Subcutaneous abdominal adipose tissue (tissue), 5 donors: Measurements from ENCODE around the gene IGF1.
A peak's percentile ranks its signal among the peaks of the same experiment; 100 is the strongest.

Experiments used
- H3K27ac ChIP-seq: one replicate; pipeline ENCODE4 v1.7.0; 2013; ENCODE audit warnings: low read depth, mild to moderate bottlenecking, inconsistent platforms, low read length, moderate library complexity
- H3K27me3 ChIP-seq, 5 donors: one replicate each; pipeline ENCODE4 v1.7.0; 2013; ENCODE audit warnings: low read length in 5 of 5, inconsistent platforms in 1 of 5; ENCODE audit not compliant: control insufficient read depth in 5 of 5, insufficient read depth in 4 of 5
- H3K36me3 ChIP-seq, 5 donors: one replicate each; pipeline ENCODE4 v1.7.0; 2013; ENCODE audit warnings: low read length in 5 of 5; ENCODE audit not compliant: control insufficient read depth in 5 of 5, insufficient read depth in 5 of 5
- H3K4me1 ChIP-seq, 5 donors: one replicate each; pipeline ENCODE4 v1.7.0; 2013; ENCODE audit warnings: low read length in 5 of 5, mild to moderate bottlenecking in 3 of 5, moderate library complexity in 1 of 5; ENCODE audit not compliant: control insufficient read depth in 5 of 5, insufficient read depth in 5 of 5
- H3K4me3 ChIP-seq, 5 donors: one replicate each; pipeline ENCODE4 v1.7.0; 2013; ENCODE audit warnings: low read length in 5 of 5, low read depth in 1 of 5
- H3K9ac ChIP-seq, 5 donors: one replicate each; pipeline ENCODE4 v1.7.0; 2013; ENCODE audit warnings: low read length in 5 of 5, mild to moderate bottlenecking in 4 of 5, moderate library complexity in 3 of 5
- H3K9me3 ChIP-seq, 5 donors: one replicate each; pipeline ENCODE4 v1.7.0; 2013; ENCODE audit warnings: low read length in 5 of 5; ENCODE audit not compliant: control insufficient read depth in 5 of 5
- donor health status: healthy.
- donor health status: healthy.
- donor health status: healthy.
- donor health status: healthy.
- donor health status: healthy.

Gene IGF1

DNA sequence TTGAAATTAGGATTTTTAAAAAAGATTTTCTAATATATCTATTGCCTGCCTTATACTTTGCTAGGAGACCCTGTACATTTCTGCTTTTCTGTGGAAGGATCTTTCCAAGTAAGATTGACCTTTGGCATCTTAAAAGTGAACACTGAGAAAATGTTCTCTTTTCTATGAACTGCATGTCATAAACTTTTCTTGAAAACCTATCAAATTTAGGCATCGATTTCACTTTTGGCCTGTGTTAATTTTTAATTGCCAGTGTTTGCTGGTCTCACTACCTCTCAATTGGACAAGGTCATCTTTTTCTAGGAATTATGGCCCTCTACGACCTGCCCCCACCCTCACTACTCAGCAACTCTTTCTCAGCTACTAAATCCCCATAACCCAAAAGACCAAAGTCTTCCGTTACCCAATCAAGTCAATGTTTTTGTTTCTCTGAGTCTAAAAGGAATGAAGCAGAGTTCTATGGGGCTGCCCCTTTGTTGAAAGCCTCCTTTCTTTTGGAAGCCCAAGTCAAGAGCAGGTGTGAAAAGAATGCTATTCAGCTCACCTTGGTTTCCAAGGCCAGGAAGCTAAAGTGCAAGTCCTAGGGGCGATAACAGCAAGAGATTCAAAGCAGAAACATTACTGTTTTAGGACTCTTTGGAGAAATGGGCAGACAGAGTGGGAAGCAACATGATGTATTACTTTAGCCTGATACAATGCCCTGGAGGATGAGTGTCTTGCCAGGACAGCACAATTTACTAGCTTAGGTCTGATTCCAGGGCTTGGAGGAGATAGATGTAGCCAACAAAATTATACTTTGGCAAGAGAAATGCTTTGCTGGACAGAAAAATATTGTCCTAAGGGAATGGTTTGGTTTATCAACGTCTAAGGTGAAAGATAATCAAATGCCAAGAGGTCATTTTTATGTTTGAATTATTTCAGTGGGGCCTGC lies 55.0 kb downstream of the IGF1 start:
- peaks cover 7 to 67% (median 45%) of the 10 kb centered on the region in 5 donors for H3K4me1 ChIP-seq
- no peaks in the 10 kb centered on the region for H3K9me3 ChIP-seq
- peak overlapping the region in 2 of 5 donors; percentile 19 to 57 for H3K9ac ChIP-seq
- H3K4me3 ChIP-seq, result peak overlapping the region in 1 of 5 donors; percentile 25
- H3K27ac ChIP-seq, result peak overlapping the region; percentile 85
- H3K27me3 ChIP-seq, result no peaks in the 10 kb centered on the region
- peaks cover 0 to 3% (median 0%) of the 10 kb centered on the region in 5 donors for H3K36me3 ChIP-seq

DNA sequence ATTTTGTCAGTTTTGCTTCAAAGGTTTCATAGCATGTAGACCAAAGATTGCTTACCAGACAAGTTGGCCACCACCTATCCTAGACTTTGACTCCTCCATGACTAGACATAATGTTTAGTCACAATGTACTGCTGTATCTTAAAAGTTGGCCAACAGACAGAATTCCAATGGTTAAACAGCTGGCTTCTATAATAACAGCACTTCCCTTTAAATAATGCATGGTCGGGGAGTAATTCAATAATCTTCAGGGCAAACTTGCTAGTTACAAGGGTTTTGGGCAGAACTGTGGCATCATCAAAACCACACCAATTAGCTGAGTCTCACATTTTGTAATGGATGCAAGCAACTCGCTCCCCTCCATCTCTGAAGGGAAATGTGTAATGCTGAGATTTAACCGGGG lies 56.9 kb downstream of the IGF1 start:
- H3K36me3 ChIP-seq, result peaks cover 8 to 12% (median 9%) of the 10 kb centered on the region in 5 donors
- H3K9me3 ChIP-seq, result no peaks in the 10 kb centered on the region
- no peak overlapping the region for H3K9ac ChIP-seq
- H3K4me1 ChIP-seq, result peaks cover 3 to 52% (median 35%) of the 10 kb centered on the region in 5 donors
- H3K27me3 ChIP-seq, result no peaks in the 10 kb centered on the region
- no peak overlapping the region for H3K4me3 ChIP-seq
- peak overlapping the region; percentile 85 for H3K27ac ChIP-seq

DNA sequence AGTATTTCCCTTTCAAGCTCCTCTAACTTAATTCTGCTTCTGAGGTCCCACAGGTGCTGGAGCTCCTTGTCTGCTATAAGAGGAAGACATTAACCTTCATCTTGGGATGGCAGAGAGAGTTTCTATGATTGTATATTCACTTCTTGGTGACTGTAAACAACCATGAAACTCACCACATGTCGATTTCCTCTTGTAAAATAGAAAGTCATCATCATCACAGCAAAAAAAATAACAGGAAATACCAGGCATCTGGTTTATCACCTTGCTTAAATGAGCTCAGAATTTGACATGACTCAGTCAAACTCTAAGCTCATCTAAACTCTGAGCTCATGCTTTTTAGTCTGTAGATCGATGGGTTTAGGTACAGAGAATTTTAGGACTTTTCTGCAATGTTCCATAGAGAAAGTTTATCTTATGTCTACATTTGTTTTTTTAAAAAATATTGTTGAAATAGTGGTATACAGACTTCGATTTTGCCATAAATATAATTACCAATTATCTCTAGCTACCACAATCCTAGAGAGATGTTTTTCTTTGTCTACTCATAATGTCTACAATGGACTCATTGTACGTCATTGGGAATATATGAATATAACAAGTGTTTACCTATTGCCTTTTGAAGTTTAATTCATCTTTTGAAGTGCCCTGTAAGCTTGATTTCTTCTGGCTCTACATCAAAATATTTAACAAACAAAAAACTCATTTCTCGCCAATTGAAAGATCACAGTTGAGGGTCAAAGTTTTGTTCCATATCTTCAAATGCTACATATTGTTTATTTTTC lies 58.4 kb downstream of the IGF1 start:
- H3K4me3 ChIP-seq, result no peak overlapping the region
- H3K9me3 ChIP-seq, result no peaks in the 10 kb centered on the region
- H3K4me1 ChIP-seq, result peaks cover 0 to 39% (median 27%) of the 10 kb centered on the region in 5 donors
- H3K27me3 ChIP-seq, result no peaks in the 10 kb centered on the region
- H3K9ac ChIP-seq, result no peak overlapping the region
- H3K36me3 ChIP-seq, result peaks cover 12 to 21% (median 18%) of the 10 kb centered on the region in 5 donors
- peak overlapping the region; percentile 39 for H3K27ac ChIP-seq

DNA sequence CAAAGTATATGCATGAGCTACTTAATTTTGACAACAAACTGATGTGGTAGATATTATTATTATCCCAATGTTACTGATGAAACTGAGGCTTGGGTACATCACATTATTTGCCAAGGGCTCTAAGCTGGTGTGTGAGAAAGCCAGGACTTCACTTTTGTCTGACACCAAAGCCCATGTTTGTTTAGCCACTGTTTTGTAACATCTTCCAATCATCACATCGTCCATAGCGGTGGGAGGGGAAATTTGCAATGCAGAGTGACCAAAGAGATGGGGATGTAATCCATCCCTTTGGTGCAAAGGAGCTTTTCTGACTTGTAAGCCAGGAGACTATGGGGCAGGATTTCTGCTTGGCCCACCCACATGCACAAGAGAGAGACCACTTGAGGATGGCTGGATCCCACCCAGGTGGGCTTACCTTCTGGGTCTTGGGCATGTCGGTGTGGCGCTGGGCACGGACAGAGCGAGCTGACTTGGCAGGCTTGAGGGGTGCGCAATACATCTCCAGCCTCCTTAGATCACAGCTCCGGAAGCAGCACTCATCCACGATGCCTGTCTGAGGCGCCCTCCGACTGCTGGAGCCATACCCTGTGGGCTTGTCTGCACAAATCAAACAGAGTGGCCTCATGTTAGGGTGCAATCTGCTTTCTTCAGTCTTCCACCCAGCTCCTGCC lies 61.1 kb downstream of the IGF1 start:
- Histone ChIP-seq H3K9ac (no peak overlapping the region), H3K27ac (no peak overlapping the region), H3K27me3 (no peaks in the 10 kb centered on the region), H3K36me3 (peaks cover 16 to 35% (median 27%) of the 10 kb centered on the region in 5 donors), H3K9me3 (no peaks in the 10 kb centered on the region), H3K4me1 (peaks cover 0 to 15% (median 11%) of the 10 kb centered on the region in 5 donors), H3K4me3 (no peak overlapping the region)

DNA sequence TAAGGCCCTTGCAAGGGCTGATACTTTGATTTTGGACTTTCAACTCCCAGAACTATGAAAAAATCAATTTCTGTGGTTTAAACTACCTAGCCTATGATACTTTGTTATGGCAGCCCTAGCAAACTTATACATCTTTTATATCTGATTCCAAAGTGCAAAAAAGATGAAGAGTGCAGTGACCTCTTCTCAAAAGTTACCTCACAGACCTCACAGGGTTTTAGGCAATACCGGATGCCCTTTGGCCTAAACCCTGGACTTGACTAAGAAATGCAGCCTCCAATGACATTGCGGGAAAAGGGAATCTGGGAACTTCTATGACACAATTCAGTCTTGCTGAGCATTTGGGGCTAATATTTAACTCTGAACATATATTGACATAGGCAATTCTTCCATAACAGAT lies 63.3 kb downstream of the IGF1 start:
- Histone ChIP-seq H3K4me3 (no peak overlapping the region), H3K27me3 (no peaks in the 10 kb centered on the region), H3K27ac (peak overlapping the region; percentile 32), H3K4me1 (peaks cover 0 to 19% (median 11%) of the 10 kb centered on the region in 5 donors), H3K9ac (no peak overlapping the region), H3K9me3 (no peaks in the 10 kb centered on the region), H3K36me3 (peaks cover 16 to 38% (median 27%) of the 10 kb centered on the region in 5 donors)

DNA sequence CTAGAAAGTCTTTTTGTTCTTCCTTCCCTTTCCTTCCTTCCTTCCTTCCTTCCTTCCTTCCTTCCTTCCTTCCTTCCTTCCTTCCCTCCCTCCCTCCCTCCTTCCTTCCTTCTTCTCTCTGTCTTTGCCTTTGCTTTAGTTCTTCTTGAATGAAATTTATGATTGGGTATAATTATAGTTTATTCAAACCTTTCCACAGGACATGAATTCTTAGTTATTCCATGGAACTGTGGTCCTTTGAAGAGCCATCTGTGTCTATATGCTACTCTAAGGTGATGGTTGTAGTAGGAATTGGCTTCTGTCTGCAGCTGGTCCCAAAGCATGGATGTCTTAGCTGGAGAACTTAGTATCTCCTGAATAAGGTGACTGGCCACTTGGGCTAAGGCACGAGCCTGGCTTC lies 64.8 kb downstream of the IGF1 start:
- H3K4me1 ChIP-seq, result peaks cover 0 to 5% (median 0%) of the 10 kb centered on the region in 5 donors
- H3K9me3 ChIP-seq, result no peaks in the 10 kb centered on the region
- peaks cover 16 to 42% (median 27%) of the 10 kb centered on the region in 5 donors for H3K36me3 ChIP-seq
- no peaks in the 10 kb centered on the region for H3K27me3 ChIP-seq
- peak overlapping the region; percentile 32 for H3K27ac ChIP-seq
- H3K9ac ChIP-seq, result no peak overlapping the region
- no peak overlapping the region for H3K4me3 ChIP-seq

- no peaks in the 10 kb centered on the region for H3K27me3 ChIP-seq
- no peak overlapping the region for H3K4me3 ChIP-seq
- no peak overlapping the region for H3K9ac ChIP-seq
- peaks cover 12 to 34% (median 24%) of the 10 kb centered on the region in 5 donors for H3K36me3 ChIP-seq
- peaks cover 0 to 13% (median 6%) of the 10 kb centered on the region in 5 donors for H3K4me1 ChIP-seq
- no peaks in the 10 kb centered on the region for H3K9me3 ChIP-seq
- H3K27ac ChIP-seq, result no peak overlapping the region
These were observed 67.0 kb downstream of the IGF1 start for GRCh38 chr12:102413396-102413795.

DNA sequence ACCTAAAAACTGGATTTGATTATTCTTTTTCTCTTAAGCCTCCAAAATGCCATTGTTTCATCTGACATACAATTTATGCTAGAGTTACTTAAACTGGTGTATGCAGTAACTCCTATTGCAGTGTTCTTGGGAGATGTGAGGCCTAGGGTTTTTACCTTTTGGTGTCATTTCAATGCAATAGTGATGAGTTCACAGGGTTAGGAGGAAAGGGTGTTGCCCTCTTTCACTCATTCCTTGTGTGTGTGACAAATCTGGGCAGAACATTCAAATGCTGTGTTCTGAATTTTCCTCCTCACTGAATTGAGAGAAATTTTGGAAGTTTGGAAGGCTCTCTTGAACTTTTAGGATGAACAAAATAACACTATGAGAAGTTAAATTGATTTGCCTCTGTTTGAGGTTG lies 69.9 kb downstream of the IGF1 start:
- no peak overlapping the region for H3K9ac ChIP-seq

DNA sequence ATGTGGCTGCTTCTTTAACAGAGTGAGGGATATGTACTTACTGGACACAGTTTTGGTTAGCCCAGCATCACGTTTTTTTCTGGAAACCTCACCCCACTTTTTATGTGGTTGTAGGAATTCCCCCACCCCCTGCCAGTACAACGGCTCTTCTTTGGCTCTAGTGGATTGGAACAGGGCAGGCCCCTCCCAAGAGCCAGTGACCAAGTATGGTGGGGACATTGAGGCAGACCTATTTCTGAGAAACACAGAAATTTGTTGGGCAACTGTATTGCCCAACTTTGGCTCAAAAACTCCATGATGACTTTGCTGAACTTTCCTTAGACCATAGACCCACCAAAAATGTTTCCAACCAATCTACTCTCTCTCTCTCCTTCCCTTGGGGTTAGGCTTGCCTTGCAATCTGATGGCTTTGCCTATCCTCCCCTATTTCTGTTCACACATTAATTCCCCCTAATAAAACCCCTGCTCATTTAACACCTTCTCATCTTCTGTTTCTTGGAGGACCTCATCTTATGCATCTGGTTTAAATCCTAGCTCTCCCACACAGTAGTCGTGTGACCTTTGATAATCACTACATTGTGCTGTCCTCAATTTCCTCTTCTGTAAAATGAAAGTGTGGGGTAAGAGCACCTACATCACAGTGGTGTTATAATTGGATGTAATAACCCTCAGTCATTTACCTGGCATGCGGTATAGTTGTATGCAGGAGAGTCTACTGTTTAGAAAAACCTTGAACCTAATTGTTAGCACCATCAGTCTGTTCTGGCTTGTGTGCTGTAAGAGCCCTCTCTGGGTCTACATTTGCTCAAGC lies 71.7 kb downstream of the IGF1 start:
- peaks cover 0 to 32% (median 16%) of the 10 kb centered on the region in 5 donors for H3K4me1 ChIP-seq
- H3K9ac ChIP-seq, result no peak overlapping the region
- H3K27ac ChIP-seq, result peak overlapping the region; percentile 26
- peaks cover 0 to 12% (median 10%) of the 10 kb centered on the region in 5 donors for H3K36me3 ChIP-seq
- no peaks in the 10 kb centered on the region for H3K9me3 ChIP-seq
- H3K27me3 ChIP-seq, result no peaks in the 10 kb centered on the region
- H3K4me3 ChIP-seq, result no peak overlapping the region

More for the DNA sequence above, 69.9 kb downstream of the IGF1 start:
- Histone ChIP-seq H3K36me3 (peaks cover under 1 to 14% (median 10%) of the 10 kb centered on the region in 5 donors), H3K27ac (peak overlapping the region; percentile 32), H3K4me3 (no peak overlapping the region), H3K27me3 (no peaks in the 10 kb centered on the region), H3K4me1 (peaks cover 0 to 32% (median 16%) of the 10 kb centered on the region in 5 donors), H3K9me3 (no peaks in the 10 kb centered on the region)
